Neural progenitor cell (in vitro differentiated cells): ENCODE data around the gene HTR3D.

Experiments used
- EZH2phosphoT487 ChIP-seq: fragments of 200-600 bp; sonication (generic); IDR thresholded peaks from 2 replicates; pipeline ENCODE4 v1.6.1; 2017; ENCODE audit warnings: antibody characterized with exemption
- TF ChIP-seq, protein P1 (sequence below): fragments of 200-600 bp; sonication (generic); IDR thresholded peaks from 2 replicates; pipeline ENCODE4 v1.5.1; 2017; ENCODE audit warnings: antibody characterized with exemption, mild to moderate bottlenecking

DNA sequence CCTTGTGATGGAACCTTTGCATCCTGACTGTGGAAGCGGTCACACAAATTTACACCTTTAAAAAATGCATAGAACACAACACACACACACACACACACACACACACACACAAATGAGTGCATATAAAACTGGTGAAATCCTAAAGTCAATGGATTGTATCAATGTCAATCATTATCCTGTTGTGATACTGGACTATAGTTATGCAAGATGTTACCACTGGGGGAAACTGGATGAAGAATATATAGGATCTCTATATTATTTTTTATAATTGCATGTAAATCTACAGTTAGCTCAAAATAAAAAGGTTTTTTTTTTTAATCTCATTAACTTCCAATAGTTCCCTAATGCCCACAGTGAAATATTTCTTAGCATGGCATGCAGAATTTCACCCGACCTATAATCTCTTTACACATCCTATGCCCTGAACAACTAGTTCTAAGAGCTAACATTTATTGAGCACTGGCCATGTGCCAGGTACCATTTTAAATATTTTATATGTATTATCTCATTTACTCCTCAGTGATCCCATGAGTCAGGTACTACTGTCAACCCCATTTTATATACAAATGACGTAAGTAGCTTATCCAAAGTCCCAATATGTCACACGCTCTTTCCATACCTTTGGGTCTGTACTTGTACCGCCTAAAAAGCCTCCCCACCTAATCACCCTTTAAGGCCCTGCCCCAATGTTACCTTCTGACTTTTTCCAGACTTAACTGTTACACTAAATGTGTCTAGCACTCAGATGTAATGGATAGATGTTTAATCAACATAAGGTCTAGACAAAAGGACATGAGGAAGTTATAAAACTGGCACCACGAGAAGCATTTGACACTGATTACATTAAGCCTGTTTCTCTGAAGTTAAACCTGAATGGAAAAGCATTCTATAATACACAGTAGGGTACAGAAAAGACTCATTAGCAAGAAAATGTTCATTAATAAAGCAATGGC is 19.3 kb upstream of the HTR3D start:
- no peak for TF ChIP-seq EZH2phosphoT487
- TF ChIP-seq, protein P1, sequence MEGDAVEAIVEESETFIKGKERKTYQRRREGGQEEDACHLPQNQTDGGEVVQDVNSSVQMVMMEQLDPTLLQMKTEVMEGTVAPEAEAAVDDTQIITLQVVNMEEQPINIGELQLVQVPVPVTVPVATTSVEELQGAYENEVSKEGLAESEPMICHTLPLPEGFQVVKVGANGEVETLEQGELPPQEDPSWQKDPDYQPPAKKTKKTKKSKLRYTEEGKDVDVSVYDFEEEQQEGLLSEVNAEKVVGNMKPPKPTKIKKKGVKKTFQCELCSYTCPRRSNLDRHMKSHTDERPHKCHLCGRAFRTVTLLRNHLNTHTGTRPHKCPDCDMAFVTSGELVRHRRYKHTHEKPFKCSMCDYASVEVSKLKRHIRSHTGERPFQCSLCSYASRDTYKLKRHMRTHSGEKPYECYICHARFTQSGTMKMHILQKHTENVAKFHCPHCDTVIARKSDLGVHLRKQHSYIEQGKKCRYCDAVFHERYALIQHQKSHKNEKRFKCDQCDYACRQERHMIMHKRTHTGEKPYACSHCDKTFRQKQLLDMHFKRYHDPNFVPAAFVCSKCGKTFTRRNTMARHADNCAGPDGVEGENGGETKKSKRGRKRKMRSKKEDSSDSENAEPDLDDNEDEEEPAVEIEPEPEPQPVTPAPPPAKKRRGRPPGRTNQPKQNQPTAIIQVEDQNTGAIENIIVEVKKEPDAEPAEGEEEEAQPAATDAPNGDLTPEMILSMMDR = no peak
